A204.1 (cell line): ENCODE results near the gene TMSB10.
"Not testable (repeated sequence)": the region's sequence is repeated elsewhere in the genome, so short reads cannot be mapped to it uniquely, and the experiment has no call there.

Source experiments
- FAIRE-seq: peaks from 2 replicates; lab custom pipeline; 2012; peaks lifted over from hg19 to GRCh38; lab: Jason Lieb, UNC

The TMSB10 gene

GRCh38 chr2:84905181-84906107 lies at the start of gene TMSB10:
TMSB10 (plus strand) TSS chr2:84905656.
- FAIRE-seq: no peak

- no peak for FAIRE-seq
Observed at GRCh38 chr2:84855731-84856130, 49.7 kb upstream of the TMSB10 start.

- FAIRE-seq: no peak
Observed at GRCh38 chr2:84856787-84857186, 48.7 kb upstream of the TMSB10 start.

GRCh38 chr2:84857566-84857965 lies 47.9 kb upstream of the TMSB10 start:
- FAIRE-seq: no peak

GRCh38 chr2:84858123-84858522 lies 47.3 kb upstream of the TMSB10 start:
- no peak for FAIRE-seq

GRCh38 chr2:84858937-84859336 lies 46.5 kb upstream of the TMSB10 start:
- FAIRE-seq: no peak

GRCh38 chr2:84861539-84861938 lies 43.9 kb upstream of the TMSB10 start:
- FAIRE-seq: no peak

GRCh38 chr2:84862006-84862405 lies 43.5 kb upstream of the TMSB10 start:
- FAIRE-seq: no peak

GRCh38 chr2:84865181-84865783 lies 40.2 kb upstream of the TMSB10 start:
- FAIRE-seq: peak; percentile 67

- FAIRE-seq: no peak
Observed at GRCh38 chr2:84866122-84866521, 39.3 kb upstream of the TMSB10 start.

- not testable (repeated sequence) for FAIRE-seq
Observed at GRCh38 chr2:84868327-84868726, 37.1 kb upstream of the TMSB10 start.

GRCh38 chr2:84870306-84870705 lies 35.1 kb upstream of the TMSB10 start:
- FAIRE-seq: no peak

- FAIRE-seq: not testable (repeated sequence)
Observed at GRCh38 chr2:84872691-84873090, 32.8 kb upstream of the TMSB10 start.

- FAIRE-seq: no peak
Observed at GRCh38 chr2:84873350-84873749, 32.1 kb upstream of the TMSB10 start.

GRCh38 chr2:84874381-84875212 lies 30.9 kb upstream of the TMSB10 start:
- FAIRE-seq: no peak

- FAIRE-seq: no peak
Observed at GRCh38 chr2:84875213-84875560, 30.3 kb upstream of the TMSB10 start.

- FAIRE-seq: not testable (repeated sequence)
Observed at GRCh38 chr2:84875619-84876018, 29.8 kb upstream of the TMSB10 start.

- no peak for FAIRE-seq
Observed at GRCh38 chr2:84876369-84876768, 29.1 kb upstream of the TMSB10 start.

- FAIRE-seq: no peak
Observed at GRCh38 chr2:84878459-84878858, 27.0 kb upstream of the TMSB10 start.

GRCh38 chr2:84878896-84879583 lies 26.4 kb upstream of the TMSB10 start:
- no peak for FAIRE-seq

- FAIRE-seq: no peak
Observed at GRCh38 chr2:84879584-84880394, 25.7 kb upstream of the TMSB10 start.

- FAIRE-seq: no peak
Observed at GRCh38 chr2:84880395-84880644, 25.1 kb upstream of the TMSB10 start.
